NK-92 (cell line): ENCODE data around the gene NIPAL3.
A peak's percentile ranks its signal among the peaks of the same experiment; 100 is the strongest.

ENCODE experiments used
- DNase-seq: peaks from one replicate; lab custom pipeline; 2025; ENCODE audit not compliant: unreplicated experiment; lab: John Stamatoyannopoulos, UW

Gene NIPAL3

DNA sequence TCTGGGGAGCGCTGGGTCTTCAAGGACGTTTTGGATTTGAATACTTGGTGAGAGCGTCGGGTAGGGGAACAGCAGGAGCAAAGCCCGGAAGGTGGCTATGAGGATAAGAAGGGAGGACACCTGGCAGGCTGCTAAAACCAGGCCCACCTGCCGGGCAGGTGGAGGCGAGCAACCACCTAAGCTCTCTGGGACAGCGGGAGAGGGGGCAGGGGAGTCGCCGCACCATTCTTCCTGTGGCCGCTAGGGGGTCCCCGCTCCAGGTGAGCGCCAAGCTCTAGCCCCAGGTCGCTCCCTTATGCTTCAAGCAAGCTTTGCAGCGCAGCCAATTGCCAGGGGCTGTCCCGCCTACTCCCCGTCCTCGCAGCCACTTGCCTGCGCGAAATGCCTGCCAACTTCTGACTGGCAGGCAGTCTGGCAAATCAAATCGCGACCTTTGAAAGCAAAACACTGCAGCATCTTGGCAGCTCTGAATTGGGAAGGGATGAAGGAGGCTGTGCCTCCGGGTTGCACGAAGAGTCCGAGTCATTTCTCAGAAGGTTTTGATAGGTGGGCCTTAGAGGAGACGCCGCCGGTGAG lies at the start of gene NIPAL3:
Gene NIPAL3 (plus strand): TSS at position 469 of the 576 bp plus-strand sequence. CDS start 3,746 bp downstream, outside the sequence.
- peak; percentile 91 for DNase-seq

DNA sequence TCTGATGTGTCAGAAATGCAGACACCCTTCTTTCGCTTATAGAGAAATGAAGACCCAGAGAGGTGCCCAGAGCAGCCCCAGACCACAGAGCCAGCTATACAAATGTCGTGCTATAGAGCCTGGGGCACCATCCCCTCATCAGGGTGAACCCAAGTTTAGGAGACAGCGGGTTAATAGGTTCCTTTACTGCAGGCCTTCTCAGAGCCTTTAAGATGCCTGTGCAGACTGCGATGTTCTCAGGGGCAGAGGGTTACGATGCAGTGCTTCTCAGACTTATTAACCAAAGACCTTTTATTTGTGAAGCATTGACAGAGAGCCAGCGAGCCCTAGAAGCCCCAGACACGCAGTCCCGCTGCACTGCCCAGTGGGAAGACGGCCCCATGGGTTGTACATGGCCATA lies 48.9 kb upstream of the NIPAL3 start:
- no peak for DNase-seq

DNA sequence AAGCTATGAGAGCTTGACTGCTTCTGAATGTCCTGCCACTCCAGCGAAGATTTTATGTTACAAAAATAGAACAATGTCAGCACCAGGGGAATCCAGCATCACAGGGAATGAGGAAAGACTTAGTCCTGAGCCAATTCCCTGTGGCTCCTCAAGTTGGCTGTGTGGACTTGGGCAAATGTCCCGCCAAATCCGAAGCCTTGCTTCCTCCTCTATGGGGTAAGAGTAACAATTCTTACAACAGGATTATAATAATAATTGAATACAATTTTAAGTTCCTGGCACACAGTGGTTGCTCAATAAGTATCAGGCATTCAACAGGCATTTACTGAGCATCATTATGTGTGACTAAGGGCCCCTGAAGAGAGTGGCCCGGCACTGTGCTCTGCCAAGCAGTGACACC lies 46.4 kb upstream of the NIPAL3 start:
- DNase-seq: no peak

DNA sequence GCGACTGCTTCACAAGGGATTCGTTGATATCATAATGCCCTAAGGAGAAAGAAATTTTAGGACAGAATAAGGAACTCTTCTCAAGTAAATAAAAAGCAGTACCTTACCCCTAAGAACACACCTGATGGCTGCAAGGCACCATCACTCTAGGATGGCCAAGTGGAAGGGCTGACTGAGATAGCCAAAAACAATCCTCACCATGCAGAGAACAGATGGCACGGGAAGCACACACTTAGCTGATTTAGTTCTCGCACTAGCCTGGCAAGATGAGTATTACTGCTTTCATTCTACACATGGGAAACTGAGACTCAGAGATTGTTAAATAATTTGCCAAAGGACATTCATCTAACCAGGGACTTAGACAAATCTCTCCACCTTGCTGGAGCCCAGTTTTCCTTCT lies 45.8 kb upstream of the NIPAL3 start:
- DNase-seq: no peak

DNA sequence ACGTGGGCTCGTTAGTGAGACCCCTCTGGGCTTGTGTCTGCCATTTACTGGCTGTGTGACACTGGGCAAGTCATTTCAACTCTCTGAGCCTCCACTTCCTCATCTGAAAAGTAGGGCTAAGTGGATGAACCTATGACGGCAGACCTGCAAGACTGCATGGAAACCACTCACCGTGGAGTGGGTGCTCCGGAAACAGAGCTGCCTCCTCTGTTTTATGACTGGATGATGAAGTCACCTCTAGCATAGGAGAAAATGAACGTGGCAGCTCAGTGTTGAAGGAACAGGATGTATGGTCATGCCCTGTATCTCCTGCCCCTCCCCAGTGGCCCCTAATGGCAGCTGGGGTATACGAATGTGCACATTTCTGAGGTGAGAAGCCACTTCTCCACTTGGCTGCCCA lies 42.6 kb upstream of the NIPAL3 start:
- no peak for DNase-seq

DNA sequence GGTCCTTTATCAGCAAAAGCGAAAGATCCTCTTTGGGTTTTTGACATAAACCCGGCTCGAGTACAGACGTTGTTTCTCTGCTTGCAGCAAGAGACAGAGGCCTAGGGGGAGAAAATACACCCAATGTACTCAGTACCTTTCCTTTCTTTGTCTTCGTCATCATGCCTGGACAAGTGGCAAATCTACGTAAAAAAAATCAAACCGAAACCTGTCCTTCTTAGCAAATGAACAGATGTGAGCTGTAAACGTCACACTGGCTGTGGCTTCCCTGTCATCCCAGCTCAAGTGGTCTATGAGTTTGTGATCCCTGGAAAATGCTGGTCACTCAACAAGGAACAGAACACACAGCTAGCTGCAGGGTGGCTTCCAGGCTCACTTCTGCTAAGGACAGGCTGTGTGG lies 41.9 kb upstream of the NIPAL3 start:
- DNase-seq: no peak

DNA sequence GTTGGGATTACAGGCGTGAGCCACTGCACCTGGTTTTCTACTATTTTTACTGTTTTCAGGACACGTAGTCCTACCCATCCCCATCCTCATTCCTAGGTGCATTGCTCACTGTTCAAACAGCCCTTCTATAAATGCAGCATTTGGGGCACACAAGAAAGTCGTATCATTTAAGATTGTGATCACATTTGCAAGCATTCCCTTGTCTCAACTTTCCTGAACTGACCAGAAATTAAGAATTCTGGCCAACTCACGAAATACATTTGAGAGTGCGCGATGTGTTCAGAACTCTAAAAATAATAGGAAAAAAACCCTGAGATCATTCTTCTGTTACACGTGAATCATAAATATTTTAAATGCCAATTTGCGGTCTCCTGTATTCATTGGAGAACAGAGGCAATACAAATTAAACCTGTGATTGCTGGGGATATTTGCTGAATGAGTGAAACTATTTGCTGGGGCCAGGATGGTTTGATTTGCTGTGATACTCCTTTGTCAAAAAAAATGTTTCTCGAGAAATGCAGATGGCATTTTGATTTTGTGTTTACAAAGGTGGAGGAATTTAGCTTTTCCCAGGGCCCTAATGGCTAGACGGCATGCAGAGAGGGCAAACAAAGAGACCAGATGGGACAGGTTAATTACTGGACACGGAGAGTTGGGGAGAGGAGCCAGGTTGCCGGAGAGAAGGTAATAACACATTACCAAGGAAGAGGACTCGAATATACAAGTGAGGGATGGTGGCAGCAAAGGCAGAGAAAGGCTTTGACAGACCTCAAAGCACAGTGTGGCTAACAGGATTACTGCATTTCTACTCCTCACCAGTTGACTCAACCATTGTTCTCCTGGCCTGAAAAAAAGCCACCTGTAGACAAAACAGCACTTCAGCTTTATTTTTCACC lies 40.5 kb upstream of the NIPAL3 start:
- no peak for DNase-seq

DNA sequence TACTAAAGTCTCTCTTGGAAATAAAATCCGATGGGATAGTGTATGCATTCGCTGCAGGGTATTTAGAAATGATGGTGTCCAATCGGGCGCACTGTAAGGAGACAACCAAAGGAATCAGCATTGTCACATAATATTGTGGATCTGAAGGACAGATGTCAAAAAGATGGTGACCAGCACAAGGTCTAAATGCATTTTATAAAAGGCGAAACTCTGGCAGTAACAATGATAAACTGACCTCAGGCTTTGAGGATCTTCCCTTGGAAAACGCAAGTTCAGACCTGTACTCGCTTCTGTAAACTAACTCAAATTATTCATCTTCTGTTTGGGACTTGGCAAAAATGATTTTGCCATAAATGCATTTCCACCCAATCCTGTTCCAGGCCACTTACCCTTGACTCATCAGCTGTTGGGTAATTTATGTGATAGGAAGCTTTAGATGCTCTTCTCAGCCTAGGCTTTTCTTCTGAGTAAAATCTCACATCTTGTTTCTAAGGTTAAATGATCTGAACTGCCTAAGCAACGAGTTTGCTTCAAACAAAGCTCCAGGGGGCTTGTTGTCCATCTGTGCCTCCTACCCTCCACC lies 35.8 kb upstream of the NIPAL3 start:
- no peak for DNase-seq

DNA sequence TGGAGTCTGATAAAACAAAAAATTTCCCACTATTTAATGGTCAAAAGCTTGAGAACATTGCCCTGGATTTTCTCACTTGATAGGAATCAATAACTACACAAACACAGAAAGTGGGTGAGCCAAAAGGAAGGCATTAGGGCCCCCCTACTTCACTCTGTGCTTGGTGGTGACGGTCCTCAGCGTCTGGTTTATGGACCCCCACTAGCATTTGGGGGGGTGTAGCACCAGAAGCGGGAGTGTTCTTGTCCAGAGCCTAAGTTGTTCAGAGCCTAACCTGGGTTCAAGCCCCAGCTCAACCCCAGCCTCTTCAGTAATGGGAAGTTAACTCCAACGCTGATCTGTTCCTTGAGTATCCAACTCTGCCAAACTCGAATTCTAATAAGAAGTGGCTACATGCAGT lies 35.1 kb upstream of the NIPAL3 start:
- no peak for DNase-seq

DNA sequence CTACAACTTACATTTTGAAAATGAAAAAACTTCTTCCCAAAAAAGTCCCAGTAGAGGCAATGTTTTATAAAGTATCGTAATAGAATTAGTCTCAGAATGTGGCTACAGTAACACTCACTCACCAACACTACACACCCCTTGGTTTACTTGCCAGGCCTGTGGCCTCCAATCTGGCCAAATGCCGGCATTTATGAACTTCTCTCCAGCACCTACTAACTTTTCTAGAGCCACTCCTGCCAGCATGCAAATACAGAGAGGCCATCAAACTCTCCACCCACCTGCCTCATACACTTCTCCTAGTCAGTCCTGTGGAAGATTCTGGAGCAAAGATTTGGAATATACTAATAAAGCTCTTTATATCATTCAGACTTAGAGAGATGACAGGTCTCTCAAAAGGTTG lies 34.3 kb upstream of the NIPAL3 start:
- no peak for DNase-seq

DNA sequence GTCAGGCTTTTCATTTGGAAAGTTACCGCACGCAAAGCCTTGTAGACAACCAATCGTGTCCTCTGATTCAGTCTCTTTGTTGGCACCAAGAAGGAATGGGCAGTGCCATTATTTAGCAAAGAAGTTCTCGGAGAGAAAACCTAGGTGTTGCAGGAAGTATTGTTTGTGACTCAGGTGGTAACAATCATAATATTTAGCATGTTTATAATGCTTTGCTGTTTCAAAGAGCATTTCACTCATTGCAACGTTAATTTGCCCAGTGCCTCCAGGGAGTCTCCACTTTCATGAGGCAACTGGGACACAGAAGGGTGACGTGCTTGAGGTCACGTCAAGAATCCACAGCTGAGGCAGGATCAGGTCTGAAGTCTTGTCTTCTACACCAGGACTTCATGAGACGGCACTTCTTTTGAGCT lies 33.4 kb upstream of the NIPAL3 start:
- no peak for DNase-seq

DNA sequence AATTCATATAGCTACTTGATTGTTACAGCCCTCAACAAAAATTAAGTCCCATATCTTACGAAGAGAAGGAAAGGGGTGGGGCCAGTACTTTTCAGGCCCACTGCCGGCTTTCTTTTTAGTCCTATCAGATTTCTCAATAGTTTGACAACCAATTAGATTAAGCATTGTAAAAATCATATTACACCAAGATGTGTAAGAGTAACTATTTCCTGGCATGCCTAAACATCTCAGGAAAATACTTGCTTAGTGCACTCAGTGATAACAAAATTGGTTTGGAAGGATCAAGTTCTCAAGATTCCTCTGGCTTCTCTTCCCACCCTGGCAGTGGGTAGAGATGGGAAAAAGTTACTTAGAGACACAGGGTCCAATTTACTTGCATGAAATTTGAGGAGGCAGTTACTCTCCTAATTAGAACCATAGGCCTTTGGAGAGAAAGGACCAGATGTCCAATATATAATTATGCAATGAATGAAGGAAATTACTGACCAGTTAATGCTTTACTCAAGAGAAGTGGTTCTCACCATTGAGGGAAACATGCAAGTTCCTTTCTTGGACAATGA lies 32.1 kb upstream of the NIPAL3 start:
- DNase-seq: no peak

DNA sequence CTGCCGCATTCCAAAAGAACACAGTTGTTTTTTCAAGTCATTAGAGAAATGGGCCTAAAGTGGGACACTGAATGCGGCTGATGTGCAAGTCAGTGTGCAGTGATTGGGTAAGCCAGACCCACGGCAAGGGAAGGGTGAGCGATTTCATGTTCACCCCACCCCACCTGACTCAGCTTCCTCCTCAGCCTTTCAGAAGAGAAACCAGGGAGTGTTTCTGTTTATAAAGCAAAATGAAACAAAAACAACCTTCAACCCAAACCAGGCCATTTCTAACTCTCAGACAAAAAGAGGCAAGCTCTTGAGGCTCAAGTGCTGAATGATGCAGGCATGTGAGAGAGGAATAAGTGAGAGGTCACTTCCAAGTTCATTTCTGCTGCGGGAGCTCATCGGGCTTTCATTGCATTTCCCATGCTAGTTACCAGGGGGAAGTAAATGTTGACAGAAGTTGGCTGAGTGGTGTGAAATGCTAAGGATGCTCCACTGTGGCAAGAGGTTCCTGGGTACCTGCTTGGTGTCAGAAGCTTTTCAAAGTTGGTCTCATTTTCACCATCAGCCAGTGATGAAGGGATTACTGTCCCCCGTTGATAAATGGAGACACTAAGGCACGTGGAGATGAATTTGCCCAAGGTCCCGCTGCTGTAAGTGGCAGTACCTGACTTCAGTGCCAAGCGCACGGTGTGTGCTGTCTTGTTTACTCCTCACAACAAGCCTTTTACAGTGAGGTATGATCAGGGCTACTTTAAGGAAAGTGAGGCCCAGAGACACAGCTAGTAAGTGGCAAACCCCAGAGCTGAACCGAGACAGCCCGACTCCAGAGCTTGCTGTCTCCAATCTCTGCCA lies 31.1 kb upstream of the NIPAL3 start:
- DNase-seq: no peak

DNA sequence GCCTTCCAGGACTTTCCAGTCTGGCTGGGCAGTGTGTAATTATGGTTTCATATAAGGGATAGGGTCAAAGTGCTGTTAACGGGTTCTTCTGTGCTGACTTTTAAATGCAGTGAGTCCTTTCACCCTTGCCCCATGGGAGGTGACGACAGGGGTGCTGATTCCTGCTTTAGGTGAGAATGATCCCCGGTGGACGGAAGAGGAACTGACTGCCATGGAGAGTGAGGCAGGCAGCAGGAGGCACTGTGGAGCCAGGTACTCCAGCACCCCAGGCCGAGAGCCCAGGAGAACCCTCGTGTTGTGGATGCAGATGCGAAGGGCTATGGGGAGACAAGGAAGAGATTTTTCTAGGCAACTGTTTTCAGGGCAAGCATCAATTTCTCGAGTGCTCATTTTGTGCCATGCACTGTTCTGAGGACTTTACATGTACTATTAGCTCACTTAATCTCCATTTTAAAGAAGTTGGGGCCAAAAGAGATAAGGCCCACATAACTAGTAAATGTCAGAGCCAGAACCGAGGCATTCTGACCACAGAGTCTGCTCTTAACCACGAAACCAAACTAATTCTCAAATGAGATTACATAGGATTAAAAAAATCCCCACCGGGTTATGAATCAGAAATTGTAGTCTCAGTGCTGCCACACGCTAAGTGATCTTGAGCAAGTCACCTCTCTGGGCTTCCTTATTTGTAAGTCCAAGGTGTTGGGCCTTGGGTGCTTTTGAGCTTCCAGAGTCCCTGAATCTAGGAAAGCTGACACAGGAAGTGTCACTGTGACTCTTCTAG lies 30.3 kb upstream of the NIPAL3 start:
- DNase-seq: no peak

DNA sequence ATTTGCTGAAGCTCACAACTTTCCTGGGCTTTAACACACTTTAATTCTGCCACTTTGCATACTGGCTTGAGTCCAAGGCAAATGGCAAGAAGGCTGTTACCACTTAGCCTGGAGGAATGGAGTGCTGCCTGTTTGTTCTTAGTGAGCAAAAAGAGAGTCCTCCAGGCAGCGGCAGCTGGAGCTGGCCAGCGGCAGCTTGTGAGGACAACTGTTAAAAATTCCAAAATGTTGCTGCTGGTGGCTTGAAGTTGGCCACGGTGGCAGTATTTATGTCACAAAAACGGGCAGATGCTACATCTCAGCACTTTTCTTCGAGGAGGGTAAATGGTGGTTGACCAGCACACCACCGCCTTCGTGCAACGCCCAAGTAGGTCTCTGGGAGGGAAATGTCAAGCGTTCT lies 29.4 kb upstream of the NIPAL3 start:
- DNase-seq: no peak

DNA sequence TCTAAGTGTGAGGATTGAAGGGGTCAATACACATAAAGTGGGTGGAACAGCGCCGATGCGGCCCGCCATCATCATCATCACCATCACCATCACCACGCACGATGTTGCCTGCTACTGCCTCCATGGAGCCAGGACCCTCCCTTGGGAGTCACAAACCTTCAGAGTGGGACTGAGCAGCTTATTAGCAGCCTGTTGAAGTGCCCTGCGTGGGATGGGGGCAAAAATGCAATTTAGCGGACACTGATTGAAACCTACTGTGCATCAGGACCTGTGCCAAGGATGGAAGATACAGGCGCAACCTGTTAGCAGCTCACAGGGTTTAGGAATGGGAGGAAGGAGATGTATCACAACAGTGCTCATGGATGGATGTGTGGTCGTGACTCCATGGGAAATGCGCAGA lies 28.7 kb upstream of the NIPAL3 start:
- no peak for DNase-seq

DNA sequence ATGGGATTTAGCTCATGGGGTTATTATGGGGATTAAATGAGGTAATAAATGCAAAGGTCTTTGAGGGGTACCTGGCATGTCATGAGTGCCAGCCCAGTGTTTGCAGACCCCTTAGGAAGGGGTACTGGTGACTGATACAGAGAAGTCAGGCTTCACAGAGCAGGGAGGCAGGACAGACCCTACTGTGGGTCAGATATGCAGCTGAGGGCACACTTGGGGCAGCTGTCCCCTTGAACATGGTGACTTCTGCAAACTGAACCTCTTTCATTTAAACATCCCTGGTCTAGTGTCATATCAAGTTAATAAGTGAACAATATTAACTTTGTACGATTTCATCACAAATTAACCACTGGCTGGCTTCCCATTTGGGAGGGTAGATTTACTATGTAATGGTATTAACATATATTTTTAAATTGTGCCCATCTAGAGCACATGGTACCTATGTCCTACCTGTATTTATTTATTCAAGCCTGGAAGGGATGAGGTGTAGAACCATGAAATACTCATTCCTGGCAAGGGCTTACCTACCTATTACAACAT lies 27.9 kb upstream of the NIPAL3 start:
- no peak for DNase-seq

DNA sequence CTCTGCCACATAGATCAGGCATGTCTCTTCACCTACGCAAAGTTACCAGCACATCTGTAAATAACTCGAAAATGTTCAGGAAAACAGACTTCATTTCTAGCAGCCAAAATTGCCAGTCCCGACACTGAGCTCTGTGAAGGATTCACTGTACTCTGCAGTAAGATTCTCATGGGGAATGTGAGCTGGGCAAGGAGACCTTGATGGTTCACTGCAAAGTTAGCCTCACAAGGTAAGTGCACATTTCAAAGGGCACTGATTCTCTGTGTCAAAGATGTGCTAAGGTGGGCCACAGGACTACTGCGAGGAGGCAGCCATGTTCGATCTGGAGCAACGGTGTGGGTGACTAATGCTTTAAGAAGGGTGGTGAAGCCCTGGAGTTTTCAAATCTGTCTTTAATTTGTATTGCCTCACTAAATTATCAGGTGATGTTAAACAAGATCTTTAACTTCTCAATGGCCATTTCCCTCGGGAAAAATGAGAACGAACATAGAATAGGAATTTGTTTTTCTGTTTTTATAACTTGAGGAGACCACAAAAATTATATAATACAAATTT lies 27.2 kb upstream of the NIPAL3 start:
- no peak for DNase-seq

DNA sequence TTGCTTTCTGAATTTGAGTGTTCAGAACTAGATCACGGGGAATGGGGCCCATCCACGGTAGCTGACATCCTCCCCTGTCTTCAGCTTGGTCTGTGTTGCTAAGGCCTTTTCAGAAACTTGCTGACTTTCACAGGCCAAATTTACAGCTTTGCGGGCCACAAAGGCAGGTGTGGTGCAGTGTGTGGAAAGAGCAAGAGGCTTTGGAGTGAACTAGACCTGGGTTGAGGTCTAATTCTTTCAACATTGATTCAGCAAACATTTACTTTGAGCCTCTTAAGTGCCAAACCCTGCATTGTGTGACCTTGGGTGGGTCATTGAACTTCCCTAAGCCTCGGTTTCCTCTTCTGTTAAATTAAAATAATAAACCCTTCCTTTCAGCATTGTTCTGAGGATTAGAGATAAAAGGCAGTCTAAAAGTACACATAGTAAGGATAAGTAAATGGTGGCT lies 26.3 kb upstream of the NIPAL3 start:
- no peak for DNase-seq
